Measurements from ENCODE around the gene UBA6. TPM values are rescaled to one million over a fixed set of nuclear protein-coding genes. Genes with fewer than 3 reads are reported as not detected.
"Not testable (repeated sequence)": the region's sequence is repeated elsewhere in the genome, so short reads cannot be mapped to it uniquely, and the experiment has no call there.

The UBA6 gene
- polyA plus RNA-seq, 4 donors = 5.4 to 25.8 (median 9.1) TPM

GRCh38 chr4:67674098-67674497 is 26.9 kb downstream of the UBA6 start:
- no peak for FAIRE-seq
- H3K27me3 ChIP-seq (ENCODE audit: control insufficient read depth in 3 of 3, insufficient read depth in 3 of 3, low read length in 3 of 3) = no peaks in the 10 kb centered on the region
- DNase-seq = no peak
- peaks cover 6 to 18% (median 12%) of the 10 kb centered on the region in 3 donors for H3K36me3 ChIP-seq (ENCODE audit: control insufficient read depth in 3 of 3, insufficient read depth in 2 of 3, low read depth in 1 of 3, low read length in 3 of 3)
- no peak overlapping the region for H3K27ac ChIP-seq (ENCODE audit: low read depth in 1 of 3, low read length in 2 of 3)
- H3K4me3 ChIP-seq (ENCODE audit: low read depth in 1 of 3, low read length in 3 of 3) = no peak overlapping the region
- 94 to 96% (median 95%) methylated on average over 2 of the region's 2 CpGs for WGBS, 3 donors
- no peaks in the 10 kb centered on the region for H3K9me3 ChIP-seq (ENCODE audit: control insufficient read depth in 2 of 2, insufficient read depth in 1 of 2, low read depth in 1 of 2, low read length in 1 of 2)
- H3K4me1 ChIP-seq (ENCODE audit: control insufficient read depth in 3 of 3, insufficient read depth in 2 of 3, low read depth in 1 of 3, low read length in 2 of 3) = no peaks in the 10 kb centered on the region

GRCh38 chr4:67668315-67668714 is 32.6 kb downstream of the UBA6 start:
- WGBS, 3 donors = 95 to 98% (median 98%) methylated on average over 3 of the region's 3 CpGs
- no peak for FAIRE-seq
- no peak for DNase-seq
- Histone ChIP-seq H3K27ac (ENCODE audit: low read depth in 1 of 3, low read length in 2 of 3) (no peak overlapping the region), H3K4me3 (ENCODE audit: low read depth in 1 of 3, low read length in 3 of 3) (no peak overlapping the region), H3K36me3 (ENCODE audit: control insufficient read depth in 3 of 3, insufficient read depth in 2 of 3, low read depth in 1 of 3, low read length in 3 of 3) (peaks cover 12 to 15% (median 14%) of the 10 kb centered on the region in 3 donors), H3K9me3 (ENCODE audit: control insufficient read depth in 2 of 2, insufficient read depth in 1 of 2, low read depth in 1 of 2, low read length in 1 of 2) (no peaks in the 10 kb centered on the region), H3K4me1 (ENCODE audit: control insufficient read depth in 3 of 3, insufficient read depth in 2 of 3, low read depth in 1 of 3, low read length in 2 of 3) (no peaks in the 10 kb centered on the region), H3K27me3 (ENCODE audit: control insufficient read depth in 3 of 3, insufficient read depth in 3 of 3, low read length in 3 of 3) (no peaks in the 10 kb centered on the region)

- no peak for DNase-seq
- Histone ChIP-seq H3K4me1 (ENCODE audit: control insufficient read depth in 3 of 3, insufficient read depth in 2 of 3, low read depth in 1 of 3, low read length in 2 of 3) (no peaks in the 10 kb centered on the region), H3K4me3 (ENCODE audit: low read depth in 1 of 3, low read length in 3 of 3) (no peak overlapping the region), H3K9me3 (ENCODE audit: control insufficient read depth in 2 of 2, insufficient read depth in 1 of 2, low read depth in 1 of 2, low read length in 1 of 2) (peaks cover 0 to 16% of the 10 kb centered on the region in 2 donors), H3K36me3 (ENCODE audit: control insufficient read depth in 3 of 3, insufficient read depth in 2 of 3, low read depth in 1 of 3, low read length in 3 of 3) (peaks cover 13 to 23% (median 22%) of the 10 kb centered on the region in 3 donors), H3K27me3 (ENCODE audit: control insufficient read depth in 3 of 3, insufficient read depth in 3 of 3, low read length in 3 of 3) (no peaks in the 10 kb centered on the region), H3K27ac (ENCODE audit: low read depth in 1 of 3, low read length in 2 of 3) (no peak overlapping the region)
- WGBS, 3 donors = 99 to 100% (median 99%) methylated on average over 4 of the region's 4 CpGs
- FAIRE-seq = no peak
These were observed 40.5 kb downstream of the UBA6 start for GRCh38 chr4:67660418-67660817.

GRCh38 chr4:67659065-67659464 is 41.9 kb downstream of the UBA6 start:
- Histone ChIP-seq H3K4me1 (ENCODE audit: control insufficient read depth in 3 of 3, insufficient read depth in 2 of 3, low read depth in 1 of 3, low read length in 2 of 3) (no peaks in the 10 kb centered on the region), H3K9me3 (ENCODE audit: control insufficient read depth in 2 of 2, insufficient read depth in 1 of 2, low read depth in 1 of 2, low read length in 1 of 2) (peaks cover 0 to 16% of the 10 kb centered on the region in 2 donors), H3K36me3 (ENCODE audit: control insufficient read depth in 3 of 3, insufficient read depth in 2 of 3, low read depth in 1 of 3, low read length in 3 of 3) (peaks cover 13 to 23% (median 22%) of the 10 kb centered on the region in 3 donors), H3K27me3 (ENCODE audit: control insufficient read depth in 3 of 3, insufficient read depth in 3 of 3, low read length in 3 of 3) (no peaks in the 10 kb centered on the region), H3K4me3 (ENCODE audit: low read depth in 1 of 3, low read length in 3 of 3) (no peak overlapping the region), H3K27ac (ENCODE audit: low read depth in 1 of 3, low read length in 2 of 3) (no peak overlapping the region)
- DNase-seq (no peak), FAIRE-seq (no peak)
- WGBS, 3 donors = 94 to 100% (median 100%) methylated on average over 2 of the region's 2 CpGs

- 68 to 92% (median 82%) methylated on average over 3 of the region's 3 CpGs for WGBS, 3 donors
- FAIRE-seq (no peak), DNase-seq (no peak)
- peaks cover 0 to 16% of the 10 kb centered on the region in 2 donors for H3K9me3 ChIP-seq (ENCODE audit: control insufficient read depth in 2 of 2, insufficient read depth in 1 of 2, low read depth in 1 of 2, low read length in 1 of 2)
- peaks cover 11 to 23% (median 19%) of the 10 kb centered on the region in 3 donors for H3K36me3 ChIP-seq (ENCODE audit: control insufficient read depth in 3 of 3, insufficient read depth in 2 of 3, low read depth in 1 of 3, low read length in 3 of 3)
- H3K27ac ChIP-seq (ENCODE audit: low read depth in 1 of 3, low read length in 2 of 3) = no peak overlapping the region
- no peaks in the 10 kb centered on the region for H3K27me3 ChIP-seq (ENCODE audit: control insufficient read depth in 3 of 3, insufficient read depth in 3 of 3, low read length in 3 of 3)
- no peaks in the 10 kb centered on the region for H3K4me1 ChIP-seq (ENCODE audit: control insufficient read depth in 3 of 3, insufficient read depth in 2 of 3, low read depth in 1 of 3, low read length in 2 of 3)
- H3K4me3 ChIP-seq (ENCODE audit: low read depth in 1 of 3, low read length in 3 of 3) = no peak overlapping the region
These were observed 42.7 kb downstream of the UBA6 start for GRCh38 chr4:67658302-67658701.

- Histone ChIP-seq H3K4me1 (ENCODE audit: control insufficient read depth in 3 of 3, insufficient read depth in 2 of 3, low read depth in 1 of 3, low read length in 2 of 3) (no peaks in the 10 kb centered on the region), H3K36me3 (ENCODE audit: control insufficient read depth in 3 of 3, insufficient read depth in 2 of 3, low read depth in 1 of 3, low read length in 3 of 3) (peaks cover 2 to 15% (median 4%) of the 10 kb centered on the region in 3 donors), H3K27me3 (ENCODE audit: control insufficient read depth in 3 of 3, insufficient read depth in 3 of 3, low read length in 3 of 3) (no peaks in the 10 kb centered on the region), H3K9me3 (ENCODE audit: control insufficient read depth in 2 of 2, insufficient read depth in 1 of 2, low read depth in 1 of 2, low read length in 1 of 2) (no peaks in the 10 kb centered on the region), H3K27ac (ENCODE audit: low read depth in 1 of 3, low read length in 2 of 3) (no peak overlapping the region), H3K4me3 (ENCODE audit: low read depth in 1 of 3, low read length in 3 of 3) (no peak overlapping the region)
- FAIRE-seq (no peak), DNase-seq (no peak)
These were observed 49.4 kb downstream of the UBA6 start for GRCh38 chr4:67651536-67651935.

GRCh38 chr4:67638136-67638535 is 62.8 kb downstream of the UBA6 start:
- DNase-seq = no peak
- Histone ChIP-seq H3K4me3 (ENCODE audit: low read depth in 1 of 3, low read length in 3 of 3) (no peak overlapping the region), H3K4me1 (ENCODE audit: control insufficient read depth in 3 of 3, insufficient read depth in 2 of 3, low read depth in 1 of 3, low read length in 2 of 3) (no peaks in the 10 kb centered on the region), H3K27me3 (ENCODE audit: control insufficient read depth in 3 of 3, insufficient read depth in 3 of 3, low read length in 3 of 3) (no peaks in the 10 kb centered on the region), H3K27ac (ENCODE audit: low read depth in 1 of 3, low read length in 2 of 3) (no peak overlapping the region), H3K36me3 (ENCODE audit: control insufficient read depth in 3 of 3, insufficient read depth in 2 of 3, low read depth in 1 of 3, low read length in 3 of 3) (peaks cover 5 to 11% (median 6%) of the 10 kb centered on the region in 3 donors), H3K9me3 (ENCODE audit: control insufficient read depth in 2 of 2, insufficient read depth in 1 of 2, low read depth in 1 of 2, low read length in 1 of 2) (peaks cover 0 to 4% of the 10 kb centered on the region in 2 donors)
- FAIRE-seq = no peak
- WGBS, 3 donors = 83 to 93% (median 84%) methylated on average over 5 of the region's 5 CpGs

GRCh38 chr4:67636978-67637377 is 64.0 kb downstream of the UBA6 start:
- not testable (repeated sequence) for H3K4me3 ChIP-seq (ENCODE audit: low read depth in 1 of 3, low read length in 3 of 3); H3K4me1 ChIP-seq (ENCODE audit: control insufficient read depth in 3 of 3, insufficient read depth in 2 of 3, low read depth in 1 of 3, low read length in 2 of 3); H3K9me3 ChIP-seq (ENCODE audit: control insufficient read depth in 2 of 2, insufficient read depth in 1 of 2, low read depth in 1 of 2, low read length in 1 of 2); FAIRE-seq; H3K27me3 ChIP-seq (ENCODE audit: control insufficient read depth in 3 of 3, insufficient read depth in 3 of 3, low read length in 3 of 3); H3K27ac ChIP-seq (ENCODE audit: low read depth in 1 of 3, low read length in 2 of 3); DNase-seq
- WGBS, 3 donors = 90 to 99% (median 98%) methylated on average over 10 to 30 of the region's 30 CpGs
- peaks cover 5 to 14% (median 6%) of the 10 kb centered on the region in 3 donors for H3K36me3 ChIP-seq (ENCODE audit: control insufficient read depth in 3 of 3, insufficient read depth in 2 of 3, low read depth in 1 of 3, low read length in 3 of 3)

GRCh38 chr4:67635331-67635730 is 65.6 kb downstream of the UBA6 start:
- FAIRE-seq = no peak
- peaks cover 0 to 4% of the 10 kb centered on the region in 2 donors for H3K9me3 ChIP-seq (ENCODE audit: control insufficient read depth in 2 of 2, insufficient read depth in 1 of 2, low read depth in 1 of 2, low read length in 1 of 2)
- WGBS, 3 donors = 97 to 99% (median 97%) methylated on average over 2 of the region's 2 CpGs
- no peak overlapping the region for H3K27ac ChIP-seq (ENCODE audit: low read depth in 1 of 3, low read length in 2 of 3)
- DNase-seq = no peak
- H3K4me3 ChIP-seq (ENCODE audit: low read depth in 1 of 3, low read length in 3 of 3) = no peak overlapping the region
- no peaks in the 10 kb centered on the region for H3K27me3 ChIP-seq (ENCODE audit: control insufficient read depth in 3 of 3, insufficient read depth in 3 of 3, low read length in 3 of 3)
- H3K4me1 ChIP-seq (ENCODE audit: control insufficient read depth in 3 of 3, insufficient read depth in 2 of 3, low read depth in 1 of 3, low read length in 2 of 3) = no peaks in the 10 kb centered on the region
- peaks cover 6 to 15% (median 8%) of the 10 kb centered on the region in 3 donors for H3K36me3 ChIP-seq (ENCODE audit: control insufficient read depth in 3 of 3, insufficient read depth in 2 of 3, low read depth in 1 of 3, low read length in 3 of 3)
